DMS53 (cell line): ENCODE data around the gene TPPP.

Experiments
- DNase-seq: peaks from one replicate; lab custom pipeline; 2025; lab: John Stamatoyannopoulos, UW

The TPPP gene

DNA sequence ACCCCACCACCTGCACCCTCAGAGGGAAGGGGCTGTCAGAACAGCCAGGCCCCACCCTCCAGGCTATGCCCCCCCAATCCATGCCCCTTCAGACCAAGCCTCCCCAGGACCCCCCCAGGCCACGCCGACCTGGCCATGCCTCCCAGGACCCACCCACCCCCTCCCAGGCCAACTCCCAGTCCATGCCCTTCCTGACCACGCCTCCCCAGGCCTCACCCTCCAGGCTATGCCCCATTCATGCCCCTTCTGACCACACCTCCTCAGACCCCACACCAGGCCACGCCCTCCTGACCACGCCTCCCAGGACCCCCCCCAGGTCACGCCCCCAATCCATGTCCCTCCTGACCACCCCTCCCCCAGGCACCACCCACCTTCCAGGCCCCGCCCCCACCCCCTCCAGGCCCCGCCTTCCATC is 27.6 kb downstream of the TPPP start:
- peak; percentile 49 for DNase-seq

GRCh38 chr5:664994-665360 is 28.2 kb downstream of the TPPP start:
- DNase-seq, result no peak

DNA sequence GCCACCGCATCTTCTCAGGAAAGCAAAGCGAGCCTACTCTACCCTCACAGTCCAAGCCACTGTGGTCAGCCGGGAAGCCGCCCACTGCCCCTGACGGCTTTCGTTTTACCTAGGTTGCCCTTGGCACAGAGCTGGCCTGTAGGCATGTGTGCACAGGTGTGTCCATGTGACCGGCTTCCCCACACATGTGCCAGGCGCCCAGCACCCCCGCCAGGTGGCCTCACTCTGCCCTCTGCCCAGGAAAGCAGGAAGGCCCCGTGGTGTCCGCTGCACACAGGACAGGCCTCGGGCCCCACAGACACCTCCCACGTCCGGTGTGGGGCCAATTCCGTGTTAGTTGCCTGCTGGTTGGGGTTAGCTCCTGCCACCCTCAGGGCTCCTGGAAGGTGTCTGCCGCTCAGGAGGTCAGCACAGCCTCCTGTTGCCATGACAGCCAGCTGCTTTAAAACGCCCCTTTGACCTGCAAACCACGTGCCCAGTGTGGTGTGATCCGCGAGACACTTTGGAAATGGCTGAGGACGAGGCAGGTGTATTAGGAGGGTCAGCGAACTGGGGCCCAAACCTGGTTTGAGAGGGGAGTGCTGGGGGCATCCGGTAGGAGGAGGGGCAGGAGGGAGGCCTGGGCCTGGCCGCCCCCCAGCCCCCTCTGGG is 28.7 kb downstream of the TPPP start:
- no peak for DNase-seq

DNA sequence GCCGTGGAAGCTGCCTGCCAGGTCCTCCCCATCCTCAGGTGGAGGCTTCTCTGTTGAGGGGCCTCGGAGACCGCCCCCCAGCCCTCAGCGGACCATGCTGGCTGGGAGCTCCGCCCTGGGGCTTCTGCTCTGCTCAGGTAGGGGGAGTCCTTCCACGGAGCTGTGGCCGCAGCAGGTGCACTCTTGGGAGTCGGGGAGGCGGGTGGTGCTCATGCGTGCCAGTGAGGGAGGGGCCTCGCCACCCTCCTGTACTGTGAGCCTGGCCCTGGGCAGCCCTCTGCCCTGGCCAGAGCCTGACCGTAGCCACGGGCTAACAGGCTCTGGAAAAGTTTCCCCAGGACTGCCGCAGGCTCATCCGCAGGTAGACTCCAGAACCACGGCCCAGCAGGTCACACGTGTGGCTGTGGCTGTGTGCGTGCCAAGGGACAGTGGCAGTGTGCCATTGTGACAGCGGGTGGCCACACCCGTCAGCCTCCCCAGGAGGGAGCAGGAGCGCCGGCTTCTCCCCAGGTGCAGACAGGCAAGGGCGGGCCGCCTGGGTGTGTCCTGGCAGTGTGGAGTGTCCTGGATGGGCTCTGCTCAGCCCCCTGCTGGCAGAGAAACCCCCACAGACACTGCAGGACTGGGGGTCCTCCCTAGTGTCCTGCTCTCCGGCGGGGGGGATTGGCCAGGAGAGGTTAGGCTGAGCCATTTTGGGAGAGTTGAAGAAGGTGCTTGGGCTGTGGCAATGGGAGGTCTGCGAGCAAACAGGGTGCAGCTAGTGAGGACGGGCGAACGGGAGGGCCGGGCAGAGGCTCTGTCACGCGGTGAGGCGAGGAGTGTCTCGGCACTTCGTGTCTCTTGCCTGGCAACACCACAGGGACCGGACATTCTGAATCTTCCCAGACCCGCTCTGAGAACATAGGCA is 29.5 kb downstream of the TPPP start:
- DNase-seq, result no peak

- no peak for DNase-seq
Observed at GRCh38 chr5:662751-663435, 30.3 kb downstream of the TPPP start.

DNA sequence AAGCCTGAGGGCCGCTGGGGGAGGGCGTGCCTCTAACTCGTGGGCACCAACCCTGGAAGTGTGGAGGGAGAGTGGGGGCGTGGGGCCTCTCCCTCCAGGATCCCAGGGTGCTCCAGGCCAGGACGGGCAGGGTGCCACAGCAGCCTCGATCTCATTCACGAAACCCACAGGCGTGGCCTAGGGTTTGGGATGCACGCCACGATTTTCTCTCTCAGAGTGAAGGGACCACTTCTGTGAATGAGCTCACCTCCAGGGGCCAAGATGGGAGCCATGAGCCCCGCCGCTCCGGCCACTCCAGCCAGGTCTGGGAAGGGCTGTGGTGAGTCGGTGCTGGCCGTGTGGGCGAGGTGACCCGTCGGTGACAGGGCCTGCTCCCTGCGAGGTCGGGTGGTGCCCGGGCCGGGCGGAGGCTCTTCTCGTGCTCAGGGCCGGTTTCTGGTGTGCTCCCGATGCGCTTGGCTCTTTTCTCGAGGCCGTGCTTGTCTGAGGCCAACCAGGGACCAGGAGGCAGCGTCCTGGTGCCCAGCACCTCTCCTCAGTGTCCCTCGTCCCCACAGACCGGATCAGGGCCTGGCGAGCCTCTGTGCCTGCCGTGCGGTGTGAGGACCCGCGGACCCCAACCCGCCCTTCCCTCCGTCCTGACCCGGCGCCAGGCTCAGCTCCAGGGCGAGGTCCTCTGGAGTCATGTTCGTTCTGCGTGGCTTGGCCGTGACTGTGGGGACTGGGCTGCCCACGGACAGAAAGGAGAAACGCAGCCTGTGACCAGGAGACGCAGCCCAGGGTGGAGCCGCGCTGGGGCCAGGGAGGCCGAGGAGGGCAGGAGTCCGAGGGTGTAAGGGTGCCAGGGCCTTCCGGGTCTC is 31.0 kb downstream of the TPPP start:
- no peak for DNase-seq

DNA sequence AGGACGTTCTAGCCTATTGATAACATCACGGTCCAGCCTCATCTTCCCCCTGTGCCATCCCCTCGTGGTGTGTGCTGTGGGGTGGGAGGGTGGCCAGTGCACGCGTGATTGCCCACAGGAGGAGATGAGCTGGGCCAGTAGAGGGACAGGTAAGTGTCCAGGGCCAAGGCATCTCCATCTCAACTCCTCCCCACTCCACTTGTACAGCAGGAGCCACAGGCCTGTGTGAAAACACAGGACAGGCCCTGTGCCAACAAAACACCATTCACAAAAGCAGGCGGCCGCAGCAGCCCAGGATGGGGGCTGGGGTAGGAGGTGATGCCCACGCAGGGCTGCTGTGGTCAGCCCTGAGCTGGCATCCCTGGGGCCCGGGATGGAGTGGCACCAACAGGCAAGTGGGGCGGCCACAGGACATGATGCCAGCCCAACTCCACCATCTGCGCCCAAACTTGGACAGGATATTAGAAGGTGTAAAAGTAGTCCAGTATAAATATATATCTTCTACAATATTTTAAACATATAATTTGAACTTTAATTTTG is 32.6 kb downstream of the TPPP start:
- DNase-seq, result no peak

GRCh38 chr5:659496-660263 is 33.5 kb downstream of the TPPP start:
- no peak for DNase-seq

- no peak for DNase-seq
Observed at GRCh38 chr5:658103-658502, 35.0 kb downstream of the TPPP start.

GRCh38 chr5:657570-657969 is 35.6 kb downstream of the TPPP start:
- DNase-seq, result peak; percentile 71

DNA sequence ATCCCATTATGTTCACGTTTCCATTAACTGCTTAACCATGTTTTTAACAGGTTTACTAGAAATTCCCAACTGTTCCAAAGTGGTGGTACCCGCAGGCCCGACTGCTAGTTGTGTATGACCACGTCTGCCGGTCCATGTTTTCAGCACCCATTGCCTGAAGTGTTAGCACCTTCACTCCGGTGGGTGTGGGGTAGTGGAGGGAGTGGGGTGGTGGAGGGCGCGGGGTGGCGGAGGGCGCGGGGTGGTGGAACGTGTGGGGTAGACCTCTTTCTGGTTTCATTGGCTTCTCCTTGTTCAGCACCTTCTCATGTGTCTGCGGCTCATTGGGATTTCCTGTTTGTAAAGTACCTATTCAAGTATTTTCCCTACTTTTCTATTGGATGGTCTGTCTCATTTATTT is 37.7 kb downstream of the TPPP start:
- no peak for DNase-seq

DNA sequence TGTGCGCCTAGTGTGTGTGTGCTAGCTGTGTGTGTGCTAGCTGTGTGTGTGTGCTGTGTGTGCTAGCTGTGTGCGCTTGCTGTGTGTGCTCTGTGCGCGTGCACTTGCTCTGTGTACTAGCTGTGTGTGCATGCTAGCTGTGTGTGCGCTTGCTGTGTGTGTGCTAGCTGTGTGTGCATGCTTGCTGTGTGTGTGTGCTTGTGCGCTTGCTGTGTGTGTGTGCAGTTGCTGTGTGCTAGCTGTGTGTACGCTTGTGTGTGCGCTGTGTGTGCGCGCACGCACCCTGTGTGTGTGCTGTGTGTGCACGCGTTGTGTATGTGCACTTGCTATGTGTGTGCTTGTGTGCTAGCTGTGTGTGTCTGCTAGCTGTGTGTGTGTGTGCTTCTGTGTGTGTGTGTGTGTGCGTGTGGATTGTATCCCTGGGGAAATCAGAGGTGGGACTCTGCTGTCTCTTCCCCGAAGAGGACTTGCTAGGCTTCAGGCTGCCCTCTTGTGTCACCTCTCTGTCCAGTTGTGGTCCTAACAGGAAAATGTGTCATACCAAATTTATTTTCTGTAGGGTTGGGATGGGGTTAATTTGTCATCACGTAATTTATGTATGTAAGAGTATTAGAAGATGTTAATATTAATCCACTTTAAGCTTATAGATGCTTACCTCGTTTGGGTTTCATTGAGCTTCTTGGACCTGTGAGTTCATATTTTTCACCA is 38.9 kb downstream of the TPPP start:
- no peak for DNase-seq

DNA sequence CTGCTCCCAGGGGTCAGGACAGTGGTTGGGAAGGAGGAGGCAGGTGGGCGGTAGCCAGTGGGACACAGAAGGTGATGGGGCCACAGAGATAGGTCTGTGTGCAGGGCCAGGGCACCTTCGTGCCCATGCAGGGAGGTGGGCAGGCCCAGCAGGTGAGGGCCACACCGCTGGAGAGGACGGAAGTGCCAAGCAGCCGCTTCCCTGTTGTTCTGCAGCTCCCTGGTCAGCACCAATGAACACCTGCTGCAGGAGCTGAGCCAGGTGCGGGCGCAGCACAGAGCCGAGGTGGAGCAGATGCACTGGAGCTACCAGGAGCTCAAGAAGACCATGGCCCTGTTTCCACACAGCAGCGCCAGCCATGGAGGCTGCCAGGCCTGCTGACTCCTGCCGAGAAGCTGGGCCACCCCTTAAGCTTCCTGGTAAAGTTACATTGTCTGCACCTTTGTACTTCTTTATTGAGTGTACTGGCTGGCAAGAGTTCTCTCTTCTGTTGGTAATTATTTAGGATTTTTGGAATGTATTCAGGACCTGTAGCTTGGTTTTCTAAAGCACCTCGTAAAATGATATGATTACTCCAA is 40.3 kb downstream of the TPPP start:
- peak; percentile 44 for DNase-seq

- DNase-seq, result no peak
Observed at GRCh38 chr5:652023-652515, 41.1 kb downstream of the TPPP start.

DNA sequence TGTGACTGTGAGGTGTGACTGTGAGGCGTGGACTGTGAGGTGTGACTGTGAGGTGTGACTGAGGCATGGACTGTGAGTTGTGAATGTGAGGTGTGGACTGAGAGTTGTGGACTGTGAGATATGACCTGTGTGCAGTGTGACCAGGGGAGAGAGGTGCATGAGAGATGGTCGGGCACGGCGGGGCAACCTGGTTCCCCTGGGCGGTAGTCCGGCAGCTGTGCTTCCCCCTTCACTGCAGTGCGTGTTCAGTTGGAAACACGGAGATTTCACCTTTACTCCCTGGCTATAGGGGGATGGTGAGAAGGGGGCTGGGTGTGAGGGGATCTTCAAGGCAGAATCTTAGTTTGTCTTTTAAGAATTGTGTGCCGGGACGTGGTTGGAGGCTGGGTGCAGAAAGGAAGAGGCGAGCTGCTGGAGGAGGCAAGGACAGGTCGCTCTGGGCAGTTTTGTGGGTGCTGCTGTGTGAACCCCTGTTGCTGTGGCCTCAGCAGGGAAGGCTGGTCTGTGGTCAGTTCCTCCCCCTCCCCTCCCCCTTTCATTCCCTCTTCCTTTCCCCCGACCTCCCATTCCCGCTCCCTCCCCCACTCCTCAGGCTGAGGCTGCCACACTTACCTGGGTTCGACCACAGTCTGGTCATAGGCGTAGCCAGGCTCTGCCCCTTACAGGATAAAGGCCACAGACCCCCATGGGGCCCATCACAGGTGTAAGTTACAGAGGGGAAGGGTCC is 41.7 kb downstream of the TPPP start:
- no peak for DNase-seq

GRCh38 chr5:647727-648126 is 45.4 kb downstream of the TPPP start:
- no peak for DNase-seq

GRCh38 chr5:647311-647710 is 45.8 kb downstream of the TPPP start:
- DNase-seq, result no peak

DNA sequence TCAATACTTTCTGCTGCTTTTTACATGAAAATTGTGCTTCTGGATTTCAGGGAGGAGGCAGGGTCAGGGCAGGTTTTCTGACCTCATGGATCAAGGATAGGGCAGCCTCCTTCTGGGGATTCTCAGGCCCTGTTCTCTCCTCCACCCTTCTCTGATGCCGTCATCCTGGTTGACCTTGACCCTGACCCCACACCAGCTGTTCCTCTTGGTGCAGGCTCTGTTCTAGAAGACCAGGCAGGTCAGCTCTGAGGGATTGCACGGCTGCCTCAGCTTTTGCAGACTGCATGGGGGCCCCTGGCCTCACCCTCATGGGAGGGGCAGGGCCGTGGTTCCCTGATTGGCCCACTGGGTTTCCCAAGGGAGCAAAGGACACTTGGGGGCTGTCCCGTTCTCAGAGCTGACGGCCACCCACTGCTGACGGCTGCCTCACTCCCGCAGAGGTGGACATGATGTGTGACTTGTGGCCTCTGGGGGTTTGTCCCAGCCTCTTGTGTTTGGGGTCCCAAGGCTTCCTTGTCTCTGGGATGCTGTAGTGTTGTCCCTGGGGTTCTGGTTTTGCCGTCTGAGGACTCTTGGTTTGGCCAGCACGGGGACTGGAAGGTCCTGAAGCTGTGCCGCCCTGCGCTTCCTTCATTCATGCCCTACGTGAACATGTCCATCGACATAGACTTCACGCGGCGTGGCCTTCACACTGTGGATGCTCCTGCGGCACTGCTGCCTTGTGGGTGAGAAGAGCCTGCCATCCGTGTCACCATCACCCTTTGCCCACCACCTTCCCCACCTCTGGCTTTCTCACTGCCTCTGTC is 46.6 kb downstream of the TPPP start:
- no peak for DNase-seq
